HG02970 (cell line): ENCODE data around the gene RHOT2.

Source experiments
- ATAC-seq: cut with Tn5 transposase; IDR thresholded peaks from one replicate; pipeline ENCODE4 v1.9.1; 2021; ENCODE audit warnings: mild to moderate bottlenecking, moderate library complexity, moderate number of reproducible peaks; ENCODE audit not compliant: unreplicated experiment, low FRiP score

RHOT2 gene

GRCh38 chr16:667780-668518 is at the start of gene RHOT2:
Gene RHOT2, plus strand, starts transcription at chr16:668132. Its CDS starts 68 bp downstream, at chr16:668200.
- ATAC-seq, result peak; percentile 87

DNA sequence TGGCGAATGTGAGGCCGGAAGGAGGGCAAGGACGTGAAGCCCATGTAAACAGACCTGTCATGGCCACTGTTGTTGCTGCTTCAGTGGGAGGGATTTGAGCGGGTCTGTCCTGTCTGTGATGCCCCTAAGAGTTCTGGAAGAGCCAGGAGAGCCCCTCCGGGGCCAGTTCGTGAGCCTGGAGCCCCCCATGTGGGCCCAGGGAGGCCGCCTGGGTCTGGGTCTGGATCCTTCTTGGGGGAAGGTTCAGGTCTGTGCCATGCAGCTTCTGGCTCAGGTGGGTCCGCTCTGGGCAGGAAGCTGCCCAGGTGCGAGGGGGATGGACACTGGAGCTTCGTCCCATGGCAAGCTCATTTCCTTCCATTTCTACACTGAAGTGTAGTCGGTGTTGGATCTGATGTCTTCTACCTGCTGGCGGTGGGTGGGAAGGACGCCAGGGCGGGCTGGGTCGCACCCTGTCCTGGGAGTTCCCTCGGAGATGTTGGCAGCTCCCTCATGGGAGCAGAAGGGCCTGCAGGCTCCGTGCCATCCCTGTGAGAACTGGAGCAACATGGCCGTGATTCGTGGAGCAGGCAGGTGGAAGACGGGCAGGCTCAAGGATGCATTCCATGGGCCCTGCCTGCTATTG is 48.3 kb upstream of the RHOT2 start:
- no peak for ATAC-seq

DNA sequence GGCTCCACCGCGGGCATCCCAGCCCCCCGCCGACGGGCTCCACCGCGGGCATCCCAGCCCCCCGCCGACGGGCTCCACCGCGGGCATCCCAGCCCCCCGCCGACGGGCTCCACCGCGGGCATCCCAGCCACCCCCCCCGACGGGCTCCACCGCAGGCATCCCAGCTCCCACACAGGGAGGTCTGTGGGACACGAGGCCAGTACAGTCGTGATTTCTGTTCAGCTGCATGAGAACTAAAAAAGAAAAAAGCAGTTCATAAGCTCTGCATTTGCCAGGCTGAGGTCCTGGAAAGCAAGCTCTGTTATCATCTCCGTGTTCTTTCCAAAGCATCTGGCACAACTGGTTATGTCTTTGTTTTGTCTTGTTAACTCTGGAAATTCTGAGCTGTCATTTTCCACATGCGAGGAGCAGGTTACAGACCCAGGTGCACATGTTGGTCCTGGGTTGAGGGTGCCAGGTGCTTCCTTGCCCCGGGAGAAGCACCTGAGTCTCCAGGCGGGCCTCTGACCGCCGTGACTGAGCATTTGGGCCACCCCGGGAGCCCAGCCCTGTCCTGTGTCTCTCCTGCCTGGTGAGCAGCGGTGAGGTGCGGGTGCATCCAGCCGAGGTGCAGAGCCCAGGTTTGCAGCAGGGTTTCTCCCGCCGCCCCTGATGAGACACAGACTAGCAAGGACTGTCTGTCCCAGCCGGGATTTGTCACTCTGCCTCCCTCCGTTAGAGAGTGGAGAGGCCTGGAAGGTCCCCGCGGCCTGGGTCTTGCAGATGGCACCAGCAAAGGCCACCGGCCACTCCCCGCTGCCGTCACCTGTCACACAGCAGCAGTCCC is 47.0 kb upstream of the RHOT2 start:
- no peak for ATAC-seq

- ATAC-seq, result no peak
Observed at GRCh38 chr16:621526-622105, 46.3 kb upstream of the RHOT2 start.

DNA sequence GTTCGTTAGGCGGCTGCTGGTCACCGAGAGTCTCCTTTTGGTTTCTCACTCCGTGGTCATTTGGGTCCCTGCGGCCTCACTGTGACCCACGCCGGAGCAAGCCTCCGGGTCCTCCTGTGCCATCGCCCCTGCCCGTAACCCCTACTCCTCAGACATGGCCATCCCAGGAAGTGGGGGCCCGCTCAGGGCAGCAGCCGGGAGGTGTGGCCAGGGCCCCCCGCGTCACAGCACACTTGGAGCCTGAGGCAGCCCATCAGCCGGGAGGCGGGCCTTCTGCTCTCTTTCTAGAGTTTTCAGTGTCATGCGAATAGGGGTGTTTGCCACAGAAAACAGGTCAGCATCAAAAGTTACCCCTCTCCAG is 45.0 kb upstream of the RHOT2 start:
- no peak for ATAC-seq

DNA sequence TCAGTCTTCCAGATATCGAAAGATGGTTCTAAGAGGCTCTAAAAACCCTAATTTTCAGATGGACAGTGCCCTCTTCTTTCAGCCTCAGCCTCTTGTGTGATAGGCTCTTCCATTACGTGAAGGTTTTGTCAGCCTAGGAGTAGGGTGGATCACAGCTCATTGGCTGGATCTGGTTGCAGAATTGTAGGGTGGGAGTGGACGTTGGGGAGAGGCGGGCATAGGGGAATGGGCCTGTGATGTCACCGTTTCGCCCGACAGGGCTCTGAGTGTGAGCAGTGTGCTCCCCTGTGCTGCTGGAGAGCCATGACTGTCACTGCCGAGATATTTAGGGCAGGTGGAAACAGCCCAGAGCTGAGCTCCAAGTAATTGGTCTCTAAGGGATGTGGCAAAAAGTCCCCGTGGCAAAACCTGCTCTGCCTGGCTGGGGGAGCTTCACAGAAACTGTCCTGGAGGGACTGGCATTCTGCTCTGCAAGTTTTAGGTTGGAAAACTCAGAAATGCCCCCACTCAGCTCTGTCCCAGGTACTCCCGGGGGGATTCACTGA is 43.3 kb upstream of the RHOT2 start:
- no peak for ATAC-seq

DNA sequence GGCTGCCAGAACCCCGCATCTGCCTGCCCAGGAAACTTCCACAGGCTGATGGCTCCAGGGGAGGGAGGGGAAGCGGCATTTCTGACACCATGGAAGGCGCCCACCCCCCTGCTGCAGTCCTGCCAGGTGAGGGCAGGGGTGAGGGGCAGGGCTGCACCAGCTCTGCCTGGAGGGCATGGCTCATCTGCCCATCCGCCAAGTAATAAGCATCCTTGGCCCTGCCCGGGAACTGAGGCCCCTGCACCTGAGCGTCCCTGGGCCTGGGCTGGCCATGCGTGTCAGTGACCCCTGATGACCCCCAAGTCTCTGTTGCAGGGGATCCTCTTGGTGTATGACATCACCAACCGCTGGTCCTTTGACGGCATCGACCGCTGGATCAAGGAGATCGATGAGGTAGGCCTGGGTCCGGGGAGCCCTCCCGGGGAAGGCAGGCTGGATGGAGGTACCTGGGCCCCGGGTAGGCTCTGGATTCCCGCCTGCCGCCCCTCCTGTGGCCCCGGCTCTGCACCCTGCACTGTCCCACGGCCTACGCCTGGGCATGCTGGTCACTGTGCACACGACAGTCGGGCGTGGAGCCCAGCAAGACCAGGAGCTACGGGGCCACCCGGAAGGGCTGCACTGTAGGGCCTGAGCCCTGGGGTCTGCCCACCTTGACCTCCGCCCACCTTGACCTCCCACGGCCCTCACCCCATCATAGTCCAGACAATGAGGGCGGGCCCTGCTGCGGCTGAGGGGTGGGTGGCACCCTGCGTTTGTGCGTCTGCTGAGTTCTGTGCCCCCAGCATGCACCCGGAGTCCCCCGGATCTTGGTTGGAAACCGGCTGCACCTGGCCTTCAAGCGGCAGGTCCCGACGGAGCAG is 42.6 kb upstream of the RHOT2 start:
- ATAC-seq, result no peak

- no peak for ATAC-seq
Observed at GRCh38 chr16:625977-626765, 41.8 kb upstream of the RHOT2 start.

GRCh38 chr16:626787-627453 is 41.0 kb upstream of the RHOT2 start:
- ATAC-seq, result no peak

DNA sequence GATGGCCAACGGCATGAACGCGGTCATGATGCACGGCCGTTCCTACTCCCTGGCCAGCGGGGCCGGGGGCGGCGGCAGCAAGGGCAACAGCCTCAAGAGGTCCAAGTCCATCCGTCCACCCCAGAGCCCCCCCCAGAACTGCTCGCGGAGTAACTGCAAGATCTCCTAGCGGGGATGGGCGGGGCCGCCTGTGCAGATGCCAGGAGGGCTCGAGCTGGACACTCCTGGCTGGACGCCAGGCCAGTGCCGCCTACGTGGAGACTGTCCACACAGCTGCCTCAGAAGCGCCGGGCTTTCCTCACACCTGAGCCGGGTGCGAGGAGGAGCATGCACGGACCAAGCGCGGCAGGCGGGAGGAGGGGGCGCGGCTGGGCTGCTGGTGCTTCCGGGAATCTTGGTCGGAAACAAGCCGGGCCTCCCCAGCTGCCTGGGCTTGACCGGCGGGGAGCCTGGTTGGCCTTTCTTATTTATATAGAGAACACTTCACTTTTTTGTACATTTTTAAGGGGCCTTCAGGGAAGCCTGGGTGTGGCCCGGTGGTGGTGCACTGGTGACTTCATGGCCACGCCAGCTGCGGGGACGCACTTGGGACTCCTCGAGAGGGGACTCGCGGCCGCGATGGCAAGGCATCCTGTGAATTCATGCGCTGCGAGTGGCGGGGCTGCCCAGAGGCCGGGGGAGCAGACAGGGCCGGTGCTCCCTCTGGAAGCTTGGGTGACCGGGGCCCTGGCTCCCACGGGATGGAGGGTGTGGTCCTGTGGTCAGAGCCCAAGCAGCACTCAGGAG is 40.3 kb upstream of the RHOT2 start:
- ATAC-seq, result no peak

- ATAC-seq, result no peak
Observed at GRCh38 chr16:628321-629061, 39.4 kb upstream of the RHOT2 start.

GRCh38 chr16:629185-629832 is 38.6 kb upstream of the RHOT2 start:
- ATAC-seq, result no peak

DNA sequence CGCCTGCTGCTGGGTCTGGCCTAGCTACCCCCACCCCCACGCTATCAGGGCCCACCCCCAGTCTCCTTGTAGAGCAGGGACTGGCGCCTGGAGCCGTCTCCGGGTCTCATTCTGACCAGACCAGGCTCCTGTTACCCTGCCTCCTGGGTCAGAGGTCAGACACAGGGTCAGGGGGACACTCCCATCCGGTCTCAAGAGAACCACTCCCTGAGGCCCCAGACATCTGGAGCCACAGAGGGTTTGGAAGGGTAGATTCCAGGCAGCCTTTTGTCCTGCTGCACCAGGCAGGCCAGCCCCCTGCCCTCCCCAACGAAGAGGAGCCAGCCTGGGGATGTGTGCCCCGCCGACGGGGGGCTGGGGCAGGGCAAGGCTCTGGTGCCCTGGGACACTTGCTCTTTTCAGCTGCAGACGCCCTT is 38.1 kb upstream of the RHOT2 start:
- no peak for ATAC-seq

DNA sequence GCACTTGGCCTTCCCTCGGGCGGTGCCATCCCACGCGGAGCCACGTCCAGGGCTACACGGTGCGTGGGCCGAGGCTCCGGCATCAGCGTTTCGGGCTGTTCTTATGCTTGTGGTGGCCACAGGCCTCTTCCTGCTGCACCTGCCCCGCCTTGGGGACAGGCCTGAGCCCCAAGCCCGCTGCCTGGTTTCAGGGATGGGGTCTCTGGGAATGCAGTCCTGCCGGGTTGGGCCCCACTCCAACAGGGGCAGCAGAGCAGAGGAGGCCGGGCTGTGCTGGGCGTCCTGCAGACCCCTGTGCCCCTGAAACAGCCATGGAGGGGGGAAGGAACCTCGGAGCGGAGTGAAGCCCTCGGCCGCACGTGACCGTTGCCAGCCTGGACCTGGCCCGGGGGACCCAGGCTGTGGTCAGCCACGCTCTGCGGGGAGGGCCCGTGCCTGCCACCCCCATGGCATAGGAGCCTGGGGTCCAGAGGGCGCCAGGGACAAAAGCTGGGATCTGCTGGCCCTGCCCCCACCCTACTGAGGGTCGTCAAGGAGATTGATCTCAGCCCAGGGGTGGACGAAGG is 37.6 kb upstream of the RHOT2 start:
- ATAC-seq, result no peak

GRCh38 chr16:630815-631405 is 37.0 kb upstream of the RHOT2 start, which contains the start of gene WFIKKN1:
Gene WFIKKN1, plus strand, starts transcription at chr16:630985. Its CDS starts 269 bp downstream, at chr16:631254.
- ATAC-seq, result no peak
